Epithelial cell of proximal tubule (primary cell): ENCODE results near the gene RAC3. TPM values are rescaled to one million over a fixed set of nuclear protein-coding genes. Genes with fewer than 3 reads are reported as not detected.
A peak's percentile ranks its signal among the peaks of the same experiment; 100 is the strongest.

Experiments
- DNase-seq: peaks from one replicate; pipeline ENCODE4 v3.0.0-alpha.2; 2011; ENCODE audit warnings: low read depth
- H3K4me3 ChIP-seq: 2 replicates; pipeline ENCODE4 v1.5.1; 2011; ENCODE audit warnings: low read depth, mild to moderate bottlenecking, low read length
- total RNA-seq: library from RNA; depleted of rRNA; stranded (reverse); fragments of >200 nt; gene quantifications from 2 replicates; pipeline ENCODE4 v1.2.3, GENCODE V29; 2015
- TF ChIP-seq, protein P1 (sequence below): conservative IDR thresholded peaks from 2 replicates; pipeline ENCODE4 v1.5.1; 2012; ENCODE audit warnings: low read depth, mild to moderate bottlenecking, low read length

The RAC3 gene
- total RNA-seq, 1 donor from 2014 or later = 60.0 TPM

- no peak for DNase-seq
Observed at GRCh38 chr17:81999976-82000802, 31.3 kb upstream of the RAC3 start.

GRCh38 chr17:82000803-82001570 is 30.5 kb upstream of the RAC3 start:
- DNase-seq = no peak
- no peak overlapping the region for H3K4me3 ChIP-seq
- TF ChIP-seq, protein P1, sequence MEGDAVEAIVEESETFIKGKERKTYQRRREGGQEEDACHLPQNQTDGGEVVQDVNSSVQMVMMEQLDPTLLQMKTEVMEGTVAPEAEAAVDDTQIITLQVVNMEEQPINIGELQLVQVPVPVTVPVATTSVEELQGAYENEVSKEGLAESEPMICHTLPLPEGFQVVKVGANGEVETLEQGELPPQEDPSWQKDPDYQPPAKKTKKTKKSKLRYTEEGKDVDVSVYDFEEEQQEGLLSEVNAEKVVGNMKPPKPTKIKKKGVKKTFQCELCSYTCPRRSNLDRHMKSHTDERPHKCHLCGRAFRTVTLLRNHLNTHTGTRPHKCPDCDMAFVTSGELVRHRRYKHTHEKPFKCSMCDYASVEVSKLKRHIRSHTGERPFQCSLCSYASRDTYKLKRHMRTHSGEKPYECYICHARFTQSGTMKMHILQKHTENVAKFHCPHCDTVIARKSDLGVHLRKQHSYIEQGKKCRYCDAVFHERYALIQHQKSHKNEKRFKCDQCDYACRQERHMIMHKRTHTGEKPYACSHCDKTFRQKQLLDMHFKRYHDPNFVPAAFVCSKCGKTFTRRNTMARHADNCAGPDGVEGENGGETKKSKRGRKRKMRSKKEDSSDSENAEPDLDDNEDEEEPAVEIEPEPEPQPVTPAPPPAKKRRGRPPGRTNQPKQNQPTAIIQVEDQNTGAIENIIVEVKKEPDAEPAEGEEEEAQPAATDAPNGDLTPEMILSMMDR = no peak

More at GRCh38 chr17:81999976-82000802, 31.3 kb upstream of the RAC3 start:
- TF ChIP-seq, protein P1 = no peak
- no peak overlapping the region for H3K4me3 ChIP-seq

GRCh38 chr17:82001571-82002056 is 29.9 kb upstream of the RAC3 start:
- H3K4me3 ChIP-seq = no peak overlapping the region
- DNase-seq = no peak
- TF ChIP-seq, protein P1 = no peak

GRCh38 chr17:82003411-82004381 is 27.8 kb upstream of the RAC3 start:
- TF ChIP-seq, protein P1 = no peak
- peak; percentile 52 for DNase-seq
- no peak overlapping the region for H3K4me3 ChIP-seq

DNA sequence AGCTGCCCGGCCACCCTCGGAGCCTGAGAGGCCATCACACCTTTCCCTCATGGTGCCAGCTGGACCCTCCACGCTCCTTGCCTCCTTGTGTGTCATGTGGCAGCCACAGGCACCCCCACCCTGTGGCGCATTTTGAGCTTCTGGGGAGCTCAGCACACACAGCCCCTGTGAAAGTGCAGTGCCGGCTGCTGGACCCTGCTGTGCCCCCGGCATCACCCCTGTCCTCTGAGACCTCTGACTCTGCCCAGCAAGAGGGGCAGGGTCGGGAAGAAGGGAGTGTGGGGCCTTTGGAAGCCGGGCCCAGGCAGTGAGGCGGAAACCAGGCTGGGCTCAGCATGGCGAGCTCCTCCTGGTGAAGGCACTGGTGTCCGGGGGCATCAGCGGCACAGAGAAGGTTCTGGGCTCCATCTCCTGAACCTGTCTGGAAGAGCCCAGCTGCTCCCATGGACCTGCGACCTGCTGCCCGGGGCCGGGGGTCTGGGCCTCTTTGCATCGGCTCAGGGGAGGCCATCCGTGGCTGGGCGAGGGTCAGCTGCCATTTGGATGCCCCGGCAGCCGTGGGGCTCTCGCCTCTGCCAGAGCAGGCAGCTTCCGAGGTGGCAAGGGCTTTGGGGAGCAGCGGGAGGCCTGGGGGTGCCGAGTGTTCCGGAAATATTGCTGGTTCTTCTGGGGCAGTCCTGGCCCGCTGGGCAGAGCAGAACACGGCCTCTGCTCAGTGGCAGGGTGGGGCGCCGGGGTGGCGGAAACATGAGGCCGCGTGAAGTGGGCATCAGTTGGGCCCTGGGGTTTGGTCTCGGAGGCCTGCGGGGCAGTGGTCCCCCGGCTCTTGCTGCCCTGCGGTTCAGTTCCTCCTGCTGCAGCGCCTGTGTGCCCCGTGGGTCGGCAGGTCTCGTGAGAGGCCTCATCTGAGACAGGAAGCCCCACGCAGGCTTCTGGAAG is 26.7 kb upstream of the RAC3 start:
- TF ChIP-seq, protein P1 = no peak
- no peak for DNase-seq
- H3K4me3 ChIP-seq = no peak overlapping the region
